GM21515 (cell line): ENCODE measurements around the gene TNFSF11.
A peak's percentile ranks its signal among the peaks of the same experiment; 100 is the strongest.
"Not testable (repeated sequence)": the region's sequence is repeated elsewhere in the genome, so short reads cannot be mapped to it uniquely, and the experiment has no call there.

Source experiments
- ATAC-seq: cut with Tn5 transposase; IDR thresholded peaks from one replicate; pipeline ENCODE4 v1.9.1; 2021; ENCODE audit not compliant: unreplicated experiment

TNFSF11 gene

GRCh38 chr13:42559573-42560218 lies 14.3 kb upstream of the TNFSF11 start:
- not testable (repeated sequence) for ATAC-seq

- ATAC-seq, result not testable (repeated sequence)
These were observed 13.6 kb upstream of the TNFSF11 start for GRCh38 chr13:42560320-42560719.

GRCh38 chr13:42561752-42562467 lies 12.0 kb upstream of the TNFSF11 start:
- no peak for ATAC-seq

- ATAC-seq, result no peak
These were observed 6.0 kb upstream of the TNFSF11 start for GRCh38 chr13:42567906-42568305.

GRCh38 chr13:42569576-42570344 lies 4.2 kb upstream of the TNFSF11 start:
- ATAC-seq, result no peak

- no peak for ATAC-seq
These were observed 2.1 kb upstream of the TNFSF11 start for GRCh38 chr13:42571895-42572294.

GRCh38 chr13:42574435-42575311 lies 721 bp downstream of the TNFSF11 start:
- ATAC-seq, result peak; percentile 60

GRCh38 chr13:42575938-42576337 lies 2.0 kb downstream of the TNFSF11 start:
- no peak for ATAC-seq

- ATAC-seq, result no peak
These were observed 3.6 kb downstream of the TNFSF11 start for GRCh38 chr13:42577538-42577937.

- ATAC-seq, result no peak
These were observed 6.7 kb downstream of the TNFSF11 start for GRCh38 chr13:42580644-42581043.

- ATAC-seq, result no peak
These were observed 7.5 kb downstream of the TNFSF11 start for GRCh38 chr13:42581427-42581826.

- ATAC-seq, result no peak
These were observed 17.6 kb downstream of the TNFSF11 start for GRCh38 chr13:42591602-42592001.

- ATAC-seq, result no peak
These were observed 19.3 kb downstream of the TNFSF11 start for GRCh38 chr13:42592915-42593900.

- ATAC-seq, result peak; percentile 62
These were observed 20.7 kb downstream of the TNFSF11 start for GRCh38 chr13:42594481-42595252.

- ATAC-seq, result no peak
These were observed 21.3 kb downstream of the TNFSF11 start for GRCh38 chr13:42595253-42595571.

- ATAC-seq, result no peak
These were observed 23.6 kb downstream of the TNFSF11 start for GRCh38 chr13:42597505-42597904.

- no peak for ATAC-seq
These were observed 27.0 kb downstream of the TNFSF11 start for GRCh38 chr13:42600943-42601342.

GRCh38 chr13:42602906-42603305 lies 29.0 kb downstream of the TNFSF11 start:
- ATAC-seq, result no peak

GRCh38 chr13:42603571-42603970 lies 29.6 kb downstream of the TNFSF11 start:
- ATAC-seq, result no peak
